ENCODE measurements around the gene SNAPC1. TPM values are rescaled to one million over a fixed set of nuclear protein-coding genes. Genes with fewer than 3 reads are reported as not detected.

SNAPC1 gene
- total RNA-seq, 1 donor from 2014 or later: 9.2 TPM

DNA sequence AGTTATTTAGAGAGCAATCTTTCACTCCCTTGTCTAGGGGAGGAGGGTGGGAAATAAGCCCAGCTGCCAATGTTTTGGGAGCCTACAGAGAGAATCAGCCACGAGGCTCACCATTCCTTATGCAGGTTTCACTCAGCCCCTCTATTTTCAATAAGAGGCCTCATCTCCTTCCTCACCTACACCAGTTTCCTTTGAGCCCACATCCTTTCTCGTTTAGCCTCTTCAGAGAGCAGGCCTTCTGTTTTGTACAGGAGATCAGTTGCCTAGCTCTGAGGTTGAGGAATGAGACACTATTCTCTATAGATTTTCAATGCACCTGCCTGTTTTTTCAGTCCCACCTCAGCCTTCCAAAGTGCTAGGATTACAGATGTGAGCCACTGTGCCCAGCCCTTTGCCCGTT is 17.9 kb downstream of the SNAPC1 start:
- H3K4me1 ChIP-seq: no peaks in the 10 kb centered on the region
- H3K36me3 ChIP-seq: peaks cover 88% of the 10 kb centered on the region
- TF ChIP-seq, protein P1, sequence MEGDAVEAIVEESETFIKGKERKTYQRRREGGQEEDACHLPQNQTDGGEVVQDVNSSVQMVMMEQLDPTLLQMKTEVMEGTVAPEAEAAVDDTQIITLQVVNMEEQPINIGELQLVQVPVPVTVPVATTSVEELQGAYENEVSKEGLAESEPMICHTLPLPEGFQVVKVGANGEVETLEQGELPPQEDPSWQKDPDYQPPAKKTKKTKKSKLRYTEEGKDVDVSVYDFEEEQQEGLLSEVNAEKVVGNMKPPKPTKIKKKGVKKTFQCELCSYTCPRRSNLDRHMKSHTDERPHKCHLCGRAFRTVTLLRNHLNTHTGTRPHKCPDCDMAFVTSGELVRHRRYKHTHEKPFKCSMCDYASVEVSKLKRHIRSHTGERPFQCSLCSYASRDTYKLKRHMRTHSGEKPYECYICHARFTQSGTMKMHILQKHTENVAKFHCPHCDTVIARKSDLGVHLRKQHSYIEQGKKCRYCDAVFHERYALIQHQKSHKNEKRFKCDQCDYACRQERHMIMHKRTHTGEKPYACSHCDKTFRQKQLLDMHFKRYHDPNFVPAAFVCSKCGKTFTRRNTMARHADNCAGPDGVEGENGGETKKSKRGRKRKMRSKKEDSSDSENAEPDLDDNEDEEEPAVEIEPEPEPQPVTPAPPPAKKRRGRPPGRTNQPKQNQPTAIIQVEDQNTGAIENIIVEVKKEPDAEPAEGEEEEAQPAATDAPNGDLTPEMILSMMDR (IDR thresholded peaks at IDR 0.05; ENCODE audit: borderline replicate concordance): no peak
- H3K9me3 ChIP-seq (replicated peaks): no peaks in the 10 kb centered on the region
- intact Hi-C loops (cut with micrococcal nuclease): no loop called here
- H3K4me3 ChIP-seq: no peak overlapping the region
- no peak overlapping the region for H3K27ac ChIP-seq (replicated peaks)
- DNase-seq: no peak
- no peaks in the 10 kb centered on the region for H3K27me3 ChIP-seq (ENCODE audit: low read depth)

DNA sequence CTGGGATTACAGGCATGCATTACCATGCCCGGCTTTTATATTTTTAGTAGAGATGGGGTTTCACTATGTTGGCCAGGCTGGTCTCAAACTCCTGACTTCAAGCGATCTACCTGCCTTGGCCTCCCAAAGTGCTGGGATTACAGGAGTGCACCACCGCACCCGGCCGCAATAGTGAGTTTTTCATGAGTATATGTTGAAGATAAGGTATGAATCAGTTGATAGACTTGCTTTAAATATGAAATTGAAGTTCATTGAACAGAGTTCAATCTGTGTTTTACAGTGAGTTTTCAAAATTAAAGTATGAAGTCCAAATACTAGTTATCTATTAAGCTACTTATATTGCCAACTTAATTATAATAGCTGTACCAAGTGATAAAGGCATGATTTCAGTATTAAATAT is 35.1 kb downstream of the SNAPC1 start:
- DNase-seq: no peak
- TF ChIP-seq, protein P1 (IDR thresholded peaks at IDR 0.05; ENCODE audit: borderline replicate concordance): no peak
- no peak overlapping the region for H3K4me3 ChIP-seq
- no peak overlapping the region for H3K27ac ChIP-seq (replicated peaks)
- H3K9me3 ChIP-seq (replicated peaks): no peaks in the 10 kb centered on the region
- peaks cover 40% of the 10 kb centered on the region for H3K36me3 ChIP-seq
- no peaks in the 10 kb centered on the region for H3K27me3 ChIP-seq (ENCODE audit: low read depth)
- intact Hi-C loops (cut with micrococcal nuclease): no loop called here
- H3K4me1 ChIP-seq: no peaks in the 10 kb centered on the region

DNA sequence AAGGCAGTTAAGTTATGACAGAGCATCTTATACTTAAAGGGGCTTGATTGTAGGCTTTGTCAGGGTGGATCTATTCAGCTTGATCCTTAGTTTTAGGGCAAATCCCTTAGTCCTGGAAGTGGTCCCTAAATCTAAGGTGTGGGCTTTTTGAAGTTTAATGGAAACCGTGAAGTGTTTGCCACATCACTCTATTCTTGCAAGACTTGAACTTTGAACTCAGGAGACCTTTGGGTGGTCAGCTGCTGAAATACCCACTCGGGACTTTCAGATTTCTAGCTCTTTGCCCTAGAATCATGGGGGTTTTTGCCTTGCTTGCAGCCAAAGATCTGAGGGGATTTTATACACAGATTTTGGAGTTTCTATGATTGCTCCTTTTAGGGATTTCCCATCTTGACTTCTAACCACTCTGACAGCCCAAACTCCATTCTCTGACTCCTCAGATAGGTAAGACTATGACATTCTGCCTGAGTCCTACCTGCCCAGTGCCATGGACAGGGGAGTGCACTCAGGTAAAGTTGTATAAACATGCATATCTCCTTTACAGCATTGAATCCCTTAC is 39.9 kb downstream of the SNAPC1 start:
- H3K27ac ChIP-seq (replicated peaks): no peak overlapping the region
- intact Hi-C loops (cut with micrococcal nuclease): no loop called here
- H3K9me3 ChIP-seq (replicated peaks): no peaks in the 10 kb centered on the region
- no peaks in the 10 kb centered on the region for H3K4me1 ChIP-seq
- peaks cover 2% of the 10 kb centered on the region for H3K36me3 ChIP-seq
- no peak for DNase-seq
- H3K27me3 ChIP-seq (ENCODE audit: low read depth): no peaks in the 10 kb centered on the region
- TF ChIP-seq, protein P1 (IDR thresholded peaks at IDR 0.05; ENCODE audit: borderline replicate concordance): no peak
- H3K4me3 ChIP-seq: no peak overlapping the region

DNA sequence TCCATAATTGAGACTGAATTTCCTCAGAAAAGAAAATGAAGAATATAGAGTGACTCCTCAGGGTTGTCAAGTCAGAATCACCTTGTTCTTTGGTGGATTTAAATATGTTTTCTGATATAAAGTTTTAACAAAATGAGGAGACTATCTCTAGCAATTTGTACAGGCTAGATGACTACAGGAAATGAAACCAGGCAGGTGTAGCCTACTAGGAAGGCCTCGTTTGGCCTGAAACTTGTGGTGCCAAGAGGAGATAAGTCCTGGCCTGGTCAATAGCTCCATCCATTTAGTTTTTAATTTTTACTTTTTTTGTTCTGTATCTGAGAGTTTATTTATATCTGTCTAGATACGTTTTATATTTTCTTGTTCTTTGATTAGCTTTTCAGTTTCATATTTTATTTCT is 41.5 kb downstream of the SNAPC1 start:
- intact Hi-C loops (cut with micrococcal nuclease): no loop called here
- TF ChIP-seq, protein P1 (IDR thresholded peaks at IDR 0.05; ENCODE audit: borderline replicate concordance): no peak
- Histone ChIP-seq H3K36me3 (no peaks in the 10 kb centered on the region), H3K27me3 (ENCODE audit: low read depth) (no peaks in the 10 kb centered on the region), H3K9me3 (replicated peaks) (no peaks in the 10 kb centered on the region), H3K4me1 (no peaks in the 10 kb centered on the region), H3K4me3 (no peak overlapping the region), H3K27ac (replicated peaks) (no peak overlapping the region)
- no peak for DNase-seq

DNA sequence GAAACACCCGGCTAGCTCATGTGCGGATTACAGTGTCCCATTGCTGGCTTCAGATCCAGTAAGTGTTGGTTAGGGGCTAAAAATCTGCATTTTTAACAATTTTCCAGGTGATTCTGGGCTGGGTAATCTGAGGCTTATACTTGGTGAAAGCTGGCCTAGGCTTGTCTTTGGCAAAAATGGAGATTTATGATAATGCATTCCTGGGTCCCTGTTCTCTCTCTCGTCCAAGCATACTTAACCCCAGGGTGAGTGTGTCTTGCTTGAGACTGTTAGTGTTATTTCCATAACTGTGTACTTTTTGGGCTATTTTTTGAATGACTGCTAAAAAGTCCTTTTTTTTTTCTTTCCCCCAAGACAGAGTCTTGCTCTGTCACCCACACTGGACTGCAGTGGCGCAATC is 43.2 kb downstream of the SNAPC1 start:
- no peak for DNase-seq
- Histone ChIP-seq H3K36me3 (no peaks in the 10 kb centered on the region), H3K4me3 (no peak overlapping the region), H3K9me3 (replicated peaks) (no peaks in the 10 kb centered on the region), H3K27ac (replicated peaks) (no peak overlapping the region), H3K27me3 (ENCODE audit: low read depth) (no peaks in the 10 kb centered on the region), H3K4me1 (no peaks in the 10 kb centered on the region)
- TF ChIP-seq, protein P1 (IDR thresholded peaks at IDR 0.05; ENCODE audit: borderline replicate concordance): no peak
- intact Hi-C loops (cut with micrococcal nuclease): no loop called here
